DMS 273 (cell line): ENCODE data around the gene BPIFA2.
A peak's percentile ranks its signal among the peaks of the same experiment; 100 is the strongest.

Experiments used
- DNase-seq: peaks from one replicate; lab custom pipeline; 2025; ENCODE audit not compliant: unreplicated experiment; lab: John Stamatoyannopoulos, UW

BPIFA2 gene

DNA sequence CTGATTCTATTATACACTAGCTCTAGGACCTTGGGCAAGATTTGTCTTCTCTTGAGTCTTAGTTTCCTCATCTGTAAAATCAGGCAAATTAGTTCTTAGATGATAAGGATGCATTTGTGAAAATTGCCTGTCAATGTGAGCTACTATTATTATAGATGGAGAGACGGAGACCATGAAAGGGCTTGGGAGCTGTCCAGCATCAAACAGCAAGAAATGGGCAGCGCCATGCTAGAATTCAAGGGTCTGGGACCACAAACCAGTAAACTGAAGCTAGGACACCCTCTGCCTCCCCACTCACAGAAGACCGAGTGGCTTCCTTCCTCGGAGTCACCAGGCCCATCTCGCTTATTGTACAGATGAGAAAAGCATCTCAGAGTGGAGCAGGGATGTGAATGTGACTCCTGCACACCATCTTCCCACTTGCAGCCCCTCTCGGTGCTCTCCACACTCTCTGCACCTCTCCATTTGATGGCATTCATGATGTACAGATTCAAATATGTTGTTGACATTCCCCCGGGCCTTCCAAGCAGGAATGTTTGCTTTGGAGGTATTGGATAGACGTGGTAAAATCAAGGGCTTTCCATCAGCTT, 25.0 kb downstream of the BPIFA2 start:
- DNase-seq, result no peak

DNA sequence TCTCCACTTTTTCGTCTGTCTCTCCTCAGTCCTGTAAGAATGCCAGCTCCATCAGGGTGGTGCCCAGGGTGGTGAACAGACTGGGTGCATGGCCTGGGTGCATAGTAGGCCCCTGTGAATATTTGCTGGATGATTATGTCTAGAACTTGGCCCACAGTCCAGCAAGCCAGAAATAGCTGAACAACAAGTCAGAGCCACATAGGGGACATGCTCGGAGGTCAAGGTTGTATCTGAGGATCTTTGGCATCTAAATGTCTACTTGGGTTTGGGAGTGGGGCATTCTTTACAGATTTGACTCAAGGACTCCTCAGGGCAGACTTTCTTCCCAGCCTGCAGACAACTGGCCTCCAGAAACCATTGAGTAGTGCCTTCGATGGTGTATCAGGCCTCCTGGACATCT, 31.1 kb downstream of the BPIFA2 start:
- no peak for DNase-seq

GRCh38 chr20:33202451-33202850, 34.5 kb downstream of the BPIFA2 start:
- no peak for DNase-seq

DNA sequence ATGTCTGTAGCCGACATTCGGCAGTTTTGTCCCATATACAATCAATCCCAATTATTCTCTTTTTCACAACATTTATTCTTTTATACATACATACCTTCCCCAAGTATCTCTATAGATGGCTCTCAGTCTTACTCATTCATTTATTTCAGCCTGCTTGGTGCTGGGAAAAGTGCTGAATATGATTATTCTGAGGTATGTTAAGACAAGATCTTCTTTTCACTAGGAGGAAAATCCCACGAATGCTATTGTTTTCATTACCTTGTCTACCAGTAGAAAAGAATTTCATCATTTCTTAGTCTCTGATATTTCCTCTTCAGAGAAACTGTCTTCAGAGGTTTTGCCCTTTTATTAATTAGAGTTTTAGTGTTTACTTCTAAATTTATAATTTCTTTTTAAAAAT, 35.5 kb downstream of the BPIFA2 start:
- no peak for DNase-seq

DNA sequence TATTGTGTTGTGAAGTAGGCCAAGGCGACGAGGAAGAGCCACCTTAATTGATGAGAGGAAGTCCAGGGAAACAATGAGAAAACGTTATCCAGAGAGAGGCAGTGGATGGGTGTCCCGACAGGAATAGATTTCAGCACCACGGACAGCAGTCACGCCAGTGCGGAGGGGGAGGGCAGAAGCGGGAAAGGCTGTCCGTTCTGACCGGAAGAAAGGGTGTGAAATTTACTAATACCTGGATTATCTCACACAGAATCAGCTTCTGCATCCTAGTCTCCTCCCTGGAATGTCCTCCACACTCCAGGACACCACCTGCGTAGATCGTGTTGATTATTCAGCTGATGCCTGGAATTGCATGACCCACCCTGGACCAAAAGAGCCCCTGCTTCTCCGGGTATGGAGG, 41.8 kb downstream of the BPIFA2 start:
- DNase-seq, result peak; percentile 73

- no peak for DNase-seq
These were observed 42.4 kb downstream of the BPIFA2 start for GRCh38 chr20:33210371-33210770.

- peak; percentile 83 for DNase-seq
These were observed 44.0 kb downstream of the BPIFA2 start for GRCh38 chr20:33211817-33212424.

GRCh38 chr20:33217052-33217451, 49.1 kb downstream of the BPIFA2 start, which contains the start of gene BPIFA3:
Gene BPIFA3 (plus strand): TSS chr20:33217352. CDS start chr20:33217537, 185 bp downstream.
- no peak for DNase-seq

DNA sequence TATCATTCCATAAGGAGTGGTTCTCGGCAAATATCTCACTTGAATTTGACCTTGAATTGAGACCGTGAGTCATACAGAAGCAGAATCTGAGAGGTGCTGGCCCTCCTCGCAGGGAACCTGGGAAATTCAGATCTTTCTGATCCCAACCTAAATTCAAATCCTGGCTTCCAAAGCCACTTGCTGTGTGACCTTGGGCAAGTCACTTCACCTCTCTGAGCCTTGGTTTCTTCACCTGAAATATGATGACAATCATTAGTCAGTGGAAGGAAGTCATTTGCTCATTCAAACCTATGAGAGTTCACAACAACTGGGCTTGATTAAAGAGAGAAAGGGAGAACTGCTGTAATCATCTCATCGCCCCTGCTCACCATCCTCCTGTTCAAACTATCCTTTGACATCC, 56.4 kb downstream of the BPIFA2 start:
- no peak for DNase-seq

- DNase-seq, result no peak
These were observed 61.9 kb downstream of the BPIFA2 start for GRCh38 chr20:33229843-33230242.
